Lower leg skin (tissue), 3 donors: ENCODE measurements around the gene NEGR1.

Experiments
- POLR2A ChIP-seq, 2 donors: fragments of 450-650 bp; IDR thresholded peaks; one replicate each; pipeline ENCODE4 v1.6.1; 2016 to 2017; ENCODE audit warnings: antibody characterized with exemption in 2 of 2, mild to moderate bottlenecking in 1 of 2, moderate library complexity in 1 of 2
- TF ChIP-seq, protein P1 (sequence below), 3 donors: fragments of 450-650 bp; IDR thresholded peaks; one replicate each; pipeline ENCODE4 v1.5.1; 2016; ENCODE audit warnings: antibody characterized with exemption in 3 of 3, mild to moderate bottlenecking in 3 of 3, moderate library complexity in 2 of 3

- TF ChIP-seq, protein P1, sequence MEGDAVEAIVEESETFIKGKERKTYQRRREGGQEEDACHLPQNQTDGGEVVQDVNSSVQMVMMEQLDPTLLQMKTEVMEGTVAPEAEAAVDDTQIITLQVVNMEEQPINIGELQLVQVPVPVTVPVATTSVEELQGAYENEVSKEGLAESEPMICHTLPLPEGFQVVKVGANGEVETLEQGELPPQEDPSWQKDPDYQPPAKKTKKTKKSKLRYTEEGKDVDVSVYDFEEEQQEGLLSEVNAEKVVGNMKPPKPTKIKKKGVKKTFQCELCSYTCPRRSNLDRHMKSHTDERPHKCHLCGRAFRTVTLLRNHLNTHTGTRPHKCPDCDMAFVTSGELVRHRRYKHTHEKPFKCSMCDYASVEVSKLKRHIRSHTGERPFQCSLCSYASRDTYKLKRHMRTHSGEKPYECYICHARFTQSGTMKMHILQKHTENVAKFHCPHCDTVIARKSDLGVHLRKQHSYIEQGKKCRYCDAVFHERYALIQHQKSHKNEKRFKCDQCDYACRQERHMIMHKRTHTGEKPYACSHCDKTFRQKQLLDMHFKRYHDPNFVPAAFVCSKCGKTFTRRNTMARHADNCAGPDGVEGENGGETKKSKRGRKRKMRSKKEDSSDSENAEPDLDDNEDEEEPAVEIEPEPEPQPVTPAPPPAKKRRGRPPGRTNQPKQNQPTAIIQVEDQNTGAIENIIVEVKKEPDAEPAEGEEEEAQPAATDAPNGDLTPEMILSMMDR (IDR thresholded peaks at IDR 0.05), result no peak
- TF ChIP-seq POLR2A (IDR thresholded peaks at IDR 0.05), result no peak
Measured at GRCh38 chr1:72007312-72007711, 275.0 kb downstream of the NEGR1 start.
